ENCODE measurements around the gene SPATS2.

Gene SPATS2

GRCh38 chr12:49537752-49538509 lies 170.7 kb downstream of the SPATS2 start:
- in situ Hi-C loops (cut with MboI; ENCODE audit: low sequenced_read_pairs), result no loop called here

DNA sequence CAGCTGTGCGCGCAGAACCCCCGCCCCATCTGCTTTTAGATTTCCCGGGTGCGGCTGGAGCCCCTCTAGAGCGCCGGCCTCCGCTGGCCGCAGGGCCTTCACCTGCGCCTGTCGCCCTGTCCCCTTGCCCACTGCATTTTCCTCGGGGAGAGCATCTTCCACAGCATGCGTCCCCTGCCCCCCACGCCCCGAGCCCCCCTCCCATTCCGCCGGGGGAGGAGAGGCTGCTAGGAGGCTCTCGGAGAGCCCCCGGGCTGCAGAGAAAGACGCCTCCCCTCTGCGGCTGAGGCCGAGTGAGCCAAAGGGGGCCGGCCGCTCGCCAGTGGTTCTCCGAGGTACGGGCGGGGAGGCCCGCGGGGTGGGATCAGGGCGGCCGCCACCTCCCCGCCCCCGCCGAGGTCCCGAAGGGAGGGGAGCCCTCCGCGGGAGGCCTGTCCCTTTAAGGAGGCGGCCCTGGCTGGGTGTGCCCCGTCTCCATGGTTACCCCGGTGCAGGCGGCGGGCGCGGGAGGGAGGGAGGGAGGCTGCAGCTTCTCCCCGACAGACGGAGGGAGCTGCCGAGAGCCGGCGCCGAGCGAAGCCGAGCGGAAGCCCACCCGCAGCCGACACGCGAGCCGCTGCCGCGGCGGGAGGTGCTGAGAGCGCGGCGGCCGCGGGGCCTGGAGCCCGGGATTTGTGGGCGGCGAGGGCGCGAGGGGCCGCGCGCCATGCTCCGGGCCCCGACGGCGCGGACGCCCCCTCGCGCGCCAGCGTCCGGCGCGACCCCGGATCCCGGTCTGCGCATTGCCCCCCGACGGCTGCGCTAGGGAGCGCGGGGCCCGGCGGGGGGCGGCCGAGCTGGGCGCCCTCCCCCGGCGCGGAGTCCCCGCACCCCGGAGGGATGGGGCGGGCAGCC lies 171.5 kb downstream of the SPATS2 start, which contains the start of gene KCNH3:
TSS of gene KCNH3 (plus strand) at position 521 of the 894 bp plus-strand sequence. CDS start 387 bp downstream, outside the sequence.
- in situ Hi-C loops (cut with MboI; ENCODE audit: low sequenced_read_pairs), result no loop called here

GRCh38 chr12:49539406-49540228 lies 172.4 kb downstream of the SPATS2 start:
- in situ Hi-C loops (cut with MboI; ENCODE audit: low sequenced_read_pairs), result no loop called here

DNA sequence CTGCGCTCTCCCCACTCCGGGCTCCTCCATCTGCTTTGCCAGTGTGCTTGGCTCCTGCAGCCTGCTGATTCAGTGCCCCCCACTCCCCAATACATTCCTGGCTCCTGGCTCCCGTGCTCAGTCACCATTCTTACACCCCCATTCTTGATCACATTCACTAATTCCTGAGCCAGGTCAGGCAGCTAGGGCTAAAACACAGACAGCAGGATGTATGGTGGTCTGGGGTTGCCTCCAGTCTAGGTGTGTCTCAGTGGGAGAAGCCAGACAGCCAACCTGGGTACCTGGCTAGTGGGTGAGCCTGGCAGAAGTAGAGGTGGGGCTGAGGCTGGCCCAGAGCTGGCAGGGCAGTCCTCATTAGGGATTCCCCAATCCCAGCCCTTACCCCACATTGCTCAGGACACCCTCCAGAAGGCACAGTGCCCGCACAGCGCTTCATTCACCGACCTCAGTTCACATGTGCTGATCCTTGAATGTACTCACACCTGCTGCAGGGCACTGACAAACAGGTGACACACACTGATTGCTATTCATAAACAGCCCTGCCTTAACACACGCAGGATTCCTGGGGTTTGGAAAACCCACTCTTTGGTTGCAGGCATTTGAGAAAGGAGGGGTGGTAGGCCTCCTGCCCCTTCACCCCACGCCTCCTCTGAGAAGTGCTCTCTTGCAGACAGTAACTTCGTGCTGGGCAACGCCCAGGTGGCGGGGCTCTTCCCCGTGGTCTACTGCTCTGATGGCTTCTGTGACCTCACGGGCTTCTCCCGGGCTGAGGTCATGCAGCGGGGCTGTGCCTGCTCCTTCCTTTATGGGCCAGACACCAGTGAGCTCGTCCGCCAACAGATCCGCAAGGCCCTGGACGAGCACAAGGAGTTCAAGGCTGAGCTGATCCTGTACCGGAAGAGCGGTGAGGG lies 173.2 kb downstream of the SPATS2 start:
- in situ Hi-C loops (cut with MboI; ENCODE audit: low sequenced_read_pairs), result no loop called here

DNA sequence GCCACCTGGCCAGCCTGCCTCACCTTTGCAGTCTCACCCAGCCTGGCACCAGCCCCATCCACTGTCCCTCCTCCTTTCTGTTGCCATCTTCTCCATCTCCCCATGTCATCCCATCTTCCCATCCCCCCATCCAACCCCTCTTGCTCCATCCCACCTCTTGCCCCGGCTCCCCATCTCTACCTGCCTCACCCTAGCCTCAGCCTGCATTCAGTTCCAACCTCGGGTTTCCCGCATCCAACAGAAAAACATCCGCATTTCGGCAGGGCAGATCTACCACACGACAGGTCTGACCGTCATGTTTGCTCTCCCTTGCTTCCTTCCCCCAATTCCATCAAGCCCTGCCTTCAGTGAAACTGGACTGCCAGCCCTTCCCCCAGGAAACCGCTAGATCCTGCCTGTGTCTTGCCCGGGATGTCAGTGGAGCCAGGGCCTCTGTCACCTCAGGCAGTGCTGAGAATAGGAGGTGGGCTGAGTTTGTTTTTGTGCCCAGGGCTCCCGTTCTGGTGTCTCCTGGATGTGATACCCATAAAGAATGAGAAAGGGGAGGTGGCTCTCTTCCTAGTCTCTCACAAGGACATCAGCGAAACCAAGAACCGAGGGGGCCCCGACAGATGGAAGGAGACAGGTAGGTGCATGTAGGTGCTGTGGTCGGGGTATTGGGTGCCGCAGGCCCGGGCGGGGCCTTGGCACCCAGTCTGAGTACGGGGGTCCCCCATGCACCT lies 174.0 kb downstream of the SPATS2 start:
- in situ Hi-C loops (cut with MboI; ENCODE audit: low sequenced_read_pairs), result no loop called here

GRCh38 chr12:49541911-49542505 lies 174.7 kb downstream of the SPATS2 start:
- in situ Hi-C loops (cut with MboI; ENCODE audit: low sequenced_read_pairs), result no loop called here

DNA sequence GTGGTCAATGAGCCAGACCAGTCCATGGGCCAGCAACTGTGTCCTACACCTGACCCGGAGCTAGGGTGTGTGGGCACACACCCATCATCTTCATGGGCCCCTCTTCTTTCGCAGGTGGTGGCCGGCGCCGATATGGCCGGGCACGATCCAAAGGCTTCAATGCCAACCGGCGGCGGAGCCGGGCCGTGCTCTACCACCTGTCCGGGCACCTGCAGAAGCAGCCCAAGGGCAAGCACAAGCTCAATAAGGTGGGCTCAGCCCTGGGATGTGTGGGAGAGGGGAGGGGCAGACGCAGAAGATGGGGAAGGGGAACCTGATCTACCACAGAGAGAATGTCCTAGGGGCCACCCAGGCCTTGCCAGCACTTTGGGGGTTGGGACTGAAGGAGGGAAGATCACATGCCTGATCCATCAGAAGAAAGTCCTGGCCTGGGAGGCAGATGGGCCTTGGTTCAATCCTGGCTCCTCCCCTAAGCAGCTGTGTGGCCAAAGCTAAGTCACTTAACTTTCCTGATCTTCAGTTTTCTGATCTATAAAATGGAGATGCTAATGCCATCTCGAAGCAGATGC lies 175.4 kb downstream of the SPATS2 start:
- in situ Hi-C loops (cut with MboI; ENCODE audit: low sequenced_read_pairs), result no loop called here

- in situ Hi-C loops (cut with MboI; ENCODE audit: low sequenced_read_pairs), result no loop called here
Observed at GRCh38 chr12:49543221-49543913, 176.1 kb downstream of the SPATS2 start.

GRCh38 chr12:49543914-49544815 lies 176.9 kb downstream of the SPATS2 start:
- in situ Hi-C loops (cut with MboI; ENCODE audit: low sequenced_read_pairs), result no loop called here

GRCh38 chr12:49545815-49546214 lies 178.6 kb downstream of the SPATS2 start:
- in situ Hi-C loops (cut with MboI; ENCODE audit: low sequenced_read_pairs), result no loop called here

GRCh38 chr12:49546481-49546880 lies 179.2 kb downstream of the SPATS2 start:
- in situ Hi-C loops (cut with MboI; ENCODE audit: low sequenced_read_pairs), result no loop called here

GRCh38 chr12:49547090-49547690 lies 179.9 kb downstream of the SPATS2 start:
- in situ Hi-C loops (cut with MboI; ENCODE audit: low sequenced_read_pairs), result no loop called here

DNA sequence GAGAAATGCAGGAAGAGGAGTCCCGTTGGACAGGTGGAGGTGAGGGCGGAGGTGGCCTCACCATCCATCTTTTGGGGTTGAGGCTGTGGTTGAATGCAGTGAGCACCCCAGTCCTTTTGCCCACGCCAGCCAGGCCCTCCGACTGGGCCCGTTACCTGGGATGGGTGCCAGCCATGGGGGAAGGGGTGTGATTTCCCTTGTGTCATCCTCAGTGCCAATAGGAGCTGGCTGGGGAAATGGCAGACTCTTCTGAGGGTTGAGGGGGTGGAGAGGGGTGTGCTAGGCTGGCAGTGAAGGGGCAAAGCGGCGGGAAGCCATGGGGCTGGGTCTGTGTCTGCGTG lies 181.2 kb downstream of the SPATS2 start:
- in situ Hi-C loops (cut with MboI; ENCODE audit: low sequenced_read_pairs), result no loop called here

- in situ Hi-C loops (cut with MboI; ENCODE audit: low sequenced_read_pairs), result no loop called here
Observed at GRCh38 chr12:49548822-49549648, 181.8 kb downstream of the SPATS2 start.

DNA sequence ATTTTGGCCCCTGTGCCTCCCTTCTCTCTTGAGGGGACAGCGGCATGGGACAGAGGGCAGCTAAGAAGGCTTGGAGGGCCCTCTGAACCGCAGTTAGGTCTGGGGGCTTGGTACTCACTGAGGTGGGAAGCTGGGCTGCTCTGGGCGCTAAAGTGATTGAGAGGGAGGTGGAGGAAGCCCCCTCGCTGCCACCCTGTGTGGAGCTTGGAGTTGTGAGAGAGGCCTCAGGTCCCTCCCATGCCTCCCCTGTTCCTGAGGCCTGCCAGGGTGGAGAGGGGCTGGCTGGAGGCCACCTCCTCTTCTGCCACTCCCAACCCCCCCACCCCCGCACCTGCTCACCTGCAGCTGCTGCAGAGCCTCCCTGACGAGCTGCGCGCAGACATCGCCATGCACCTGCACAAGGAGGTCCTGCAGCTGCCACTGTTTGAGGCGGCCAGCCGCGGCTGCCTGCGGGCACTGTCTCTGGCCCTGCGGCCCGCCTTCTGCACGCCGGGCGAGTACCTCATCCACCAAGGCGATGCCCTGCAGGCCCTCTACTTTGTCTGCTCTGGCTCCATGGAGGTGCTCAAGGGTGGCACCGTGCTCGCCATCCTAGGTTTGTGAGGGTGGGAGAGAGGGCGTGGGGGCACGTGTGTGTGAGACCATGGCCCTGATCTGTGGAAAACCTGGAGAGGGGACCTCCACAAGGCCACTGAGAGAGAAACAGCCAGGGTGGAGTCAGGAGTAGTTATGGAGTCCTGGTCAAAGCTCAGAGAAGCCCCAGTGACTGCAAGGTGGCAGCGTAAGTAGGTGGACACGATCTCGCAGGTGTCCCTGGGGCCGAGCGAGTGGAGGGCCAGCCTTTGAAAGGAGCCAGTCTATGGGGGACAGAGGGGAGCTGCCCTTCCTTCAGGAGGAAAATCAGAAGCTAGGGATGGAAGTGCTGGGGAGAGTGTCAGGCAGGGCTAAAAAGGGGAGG lies 182.8 kb downstream of the SPATS2 start:
- in situ Hi-C loops (cut with MboI; ENCODE audit: low sequenced_read_pairs), result no loop called here

All from HL-60/S4 treated with phorbol 12-myristate 13-acetate at 8.2 ng/mL for 4 days and 3 days (cell line).